ENCODE data around the gene ZFP91. TPM values are rescaled to one million over a fixed set of nuclear protein-coding genes. Genes with fewer than 3 reads are reported as not detected.

Gene ZFP91
- total RNA-seq, 4 donors from 2014 or later, result 49.8 to 63.7 (median 59.1) TPM

DNA sequence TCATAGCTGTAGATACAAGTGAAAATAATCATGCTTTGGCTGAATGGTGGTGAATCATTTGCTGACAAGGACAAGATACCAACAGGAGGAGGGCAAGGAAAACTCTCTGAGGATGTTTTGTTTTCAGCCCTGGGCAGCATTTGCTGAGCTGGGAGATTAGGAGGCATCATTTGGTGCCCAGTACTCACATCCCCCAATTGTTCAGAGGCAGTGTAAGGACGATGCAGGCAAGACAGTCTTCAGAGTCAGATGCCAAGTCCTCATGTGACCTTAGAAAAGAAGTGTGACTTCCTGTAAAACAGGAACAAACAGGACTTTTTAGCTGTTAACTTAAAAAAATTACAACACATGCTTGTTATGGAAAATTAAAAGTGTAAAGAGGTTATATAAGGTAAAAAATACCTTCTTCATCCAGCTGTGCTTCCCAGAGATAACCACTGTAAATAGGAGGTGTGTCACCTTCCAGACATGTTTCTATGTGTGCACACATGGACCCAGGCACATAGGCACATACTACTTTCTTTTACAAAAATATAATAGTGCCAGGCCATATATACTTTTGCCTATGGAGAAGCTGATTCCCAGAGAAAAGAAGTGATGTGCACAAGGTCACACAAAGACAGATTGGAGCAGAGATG is 61.6 kb downstream of the ZFP91 start:
- no peaks in the 10 kb centered on the region for H3K36me3 ChIP-seq
- H3K4me1 ChIP-seq, result peaks cover 6 to 31% of the 10 kb centered on the region in 2 donors
- no peak overlapping the region for H3K4me3 ChIP-seq (replicated peaks in 1 of 3)
- no peaks in the 10 kb centered on the region for H3K9me3 ChIP-seq
- peak overlapping the region in 1 of 3 donors; percentile 8 for H3K27ac ChIP-seq
- no peak for DNase-seq
- TF ChIP-seq, protein P1, sequence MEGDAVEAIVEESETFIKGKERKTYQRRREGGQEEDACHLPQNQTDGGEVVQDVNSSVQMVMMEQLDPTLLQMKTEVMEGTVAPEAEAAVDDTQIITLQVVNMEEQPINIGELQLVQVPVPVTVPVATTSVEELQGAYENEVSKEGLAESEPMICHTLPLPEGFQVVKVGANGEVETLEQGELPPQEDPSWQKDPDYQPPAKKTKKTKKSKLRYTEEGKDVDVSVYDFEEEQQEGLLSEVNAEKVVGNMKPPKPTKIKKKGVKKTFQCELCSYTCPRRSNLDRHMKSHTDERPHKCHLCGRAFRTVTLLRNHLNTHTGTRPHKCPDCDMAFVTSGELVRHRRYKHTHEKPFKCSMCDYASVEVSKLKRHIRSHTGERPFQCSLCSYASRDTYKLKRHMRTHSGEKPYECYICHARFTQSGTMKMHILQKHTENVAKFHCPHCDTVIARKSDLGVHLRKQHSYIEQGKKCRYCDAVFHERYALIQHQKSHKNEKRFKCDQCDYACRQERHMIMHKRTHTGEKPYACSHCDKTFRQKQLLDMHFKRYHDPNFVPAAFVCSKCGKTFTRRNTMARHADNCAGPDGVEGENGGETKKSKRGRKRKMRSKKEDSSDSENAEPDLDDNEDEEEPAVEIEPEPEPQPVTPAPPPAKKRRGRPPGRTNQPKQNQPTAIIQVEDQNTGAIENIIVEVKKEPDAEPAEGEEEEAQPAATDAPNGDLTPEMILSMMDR (IDR thresholded peaks at IDR 0.05), result no peak
- no peak for TF ChIP-seq POLR2A (IDR thresholded peaks at IDR 0.05)
- 26 to 32% methylated on average over 1 of the region's 1 CpG for WGBS, 2 donors
- intact Hi-C loops (cut with DNase I), result no loop called here
- H3K27me3 ChIP-seq, result no peaks in the 10 kb centered on the region

DNA sequence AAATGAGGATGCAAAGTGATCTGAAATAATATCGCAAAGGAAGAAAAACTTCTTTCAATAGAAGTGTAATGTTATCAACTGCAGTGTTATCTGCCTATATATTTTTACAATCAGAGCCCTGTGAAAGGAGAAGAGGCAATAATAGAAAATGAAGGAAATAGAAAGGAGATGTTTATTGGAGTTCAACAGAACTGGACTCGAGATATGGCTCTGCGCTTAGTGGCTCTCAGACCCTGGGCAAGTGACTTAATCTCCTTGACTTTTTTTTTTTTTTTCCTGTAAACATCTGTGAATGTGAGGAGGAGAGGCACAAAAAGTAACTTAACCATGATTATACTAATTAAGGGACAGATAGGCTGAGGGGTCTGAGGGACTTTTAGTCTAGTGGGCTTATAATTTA is 62.5 kb downstream of the ZFP91 start:
- Histone ChIP-seq H3K4me3 (replicated peaks in 1 of 3) (no peak overlapping the region), H3K9me3 (no peaks in the 10 kb centered on the region), H3K36me3 (no peaks in the 10 kb centered on the region), H3K4me1 (peaks cover 6 to 31% of the 10 kb centered on the region in 2 donors), H3K27ac (no peak overlapping the region), H3K27me3 (no peaks in the 10 kb centered on the region)
- intact Hi-C loops (cut with DNase I), result no loop called here
- TF ChIP-seq, protein P1 (IDR thresholded peaks at IDR 0.05), result no peak
- no peak for TF ChIP-seq POLR2A (IDR thresholded peaks at IDR 0.05)
- no peak for DNase-seq
- 84 to 86% methylated on average over 3 of the region's 3 CpGs for WGBS, 2 donors

DNA sequence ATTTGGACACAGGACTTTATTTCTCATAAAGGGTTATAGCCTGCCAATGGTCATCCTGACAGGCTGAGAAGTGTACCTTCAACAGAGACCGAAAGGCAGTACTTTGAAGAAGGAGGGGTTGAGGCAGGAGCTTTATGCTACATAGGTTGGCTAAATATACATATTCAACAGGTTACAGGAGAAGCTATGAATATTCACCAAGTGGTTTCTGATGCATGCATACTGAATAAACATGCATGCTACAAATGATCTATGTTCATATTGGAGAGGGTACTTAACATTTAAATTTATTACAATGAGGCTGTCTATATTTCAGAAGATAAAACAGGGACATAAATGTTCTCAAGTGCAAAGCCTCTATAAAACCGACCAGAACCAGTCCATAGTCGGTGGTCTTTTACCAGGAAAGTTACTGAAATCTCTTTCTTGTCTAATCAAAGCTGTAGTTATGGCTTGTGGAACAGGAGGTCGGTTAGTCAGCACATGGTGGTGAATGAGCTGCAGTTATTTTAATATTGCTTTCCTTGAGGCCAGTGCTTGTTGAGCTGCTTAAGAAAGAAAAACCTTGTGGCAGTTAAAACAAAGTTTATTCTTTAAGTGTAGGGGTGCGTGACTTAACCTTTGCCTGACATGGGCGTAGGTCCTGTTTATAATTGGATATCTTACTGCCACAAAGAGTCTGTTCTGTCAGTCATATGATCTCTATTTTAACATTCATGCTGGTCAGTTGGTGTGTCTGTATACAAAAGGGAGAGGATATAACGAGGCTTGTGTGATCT is 63.1 kb downstream of the ZFP91 start:
- no peak for DNase-seq
- no peaks in the 10 kb centered on the region for H3K27me3 ChIP-seq
- 39 to 52% methylated on average over 7 of the region's 7 CpGs for WGBS, 2 donors
- no peaks in the 10 kb centered on the region for H3K36me3 ChIP-seq
- H3K27ac ChIP-seq, result no peak overlapping the region
- TF ChIP-seq POLR2A (IDR thresholded peaks at IDR 0.05), result no peak
- TF ChIP-seq, protein P1 (IDR thresholded peaks at IDR 0.05), result no peak
- no peak overlapping the region for H3K4me3 ChIP-seq (replicated peaks in 1 of 3)
- H3K4me1 ChIP-seq, result peaks cover 6 to 31% of the 10 kb centered on the region in 2 donors
- intact Hi-C loops (cut with DNase I), result no loop called here
- H3K9me3 ChIP-seq, result no peaks in the 10 kb centered on the region

DNA sequence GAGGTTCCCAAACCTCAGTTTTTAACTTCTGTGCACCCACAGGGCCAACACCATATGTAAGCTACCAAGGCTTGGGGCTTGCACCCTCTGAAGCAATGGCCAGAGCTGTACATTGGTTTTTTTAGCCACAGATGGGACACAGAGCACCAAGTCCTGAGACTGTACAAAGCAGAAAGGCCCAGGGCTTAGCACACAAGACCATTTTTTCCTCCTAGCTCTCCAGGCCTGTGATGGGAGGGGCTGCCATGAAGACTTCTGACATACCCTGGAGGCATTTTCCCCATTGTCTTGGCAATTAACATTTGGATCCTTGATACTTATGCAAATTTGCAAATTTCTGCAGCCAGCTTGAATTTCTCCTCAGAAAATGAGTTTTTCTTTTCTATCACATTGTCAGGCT is 67.0 kb downstream of the ZFP91 start:
- intact Hi-C loops (cut with DNase I), result no loop called here
- Histone ChIP-seq H3K27me3 (no peaks in the 10 kb centered on the region), H3K4me1 (peaks cover 6 to 10% of the 10 kb centered on the region in 2 donors), H3K4me3 (replicated peaks in 1 of 3) (no peak overlapping the region), H3K9me3 (no peaks in the 10 kb centered on the region), H3K36me3 (no peaks in the 10 kb centered on the region), H3K27ac (no peak overlapping the region)
- no peak for DNase-seq
- TF ChIP-seq POLR2A (IDR thresholded peaks at IDR 0.05), result no peak
- TF ChIP-seq, protein P1 (IDR thresholded peaks at IDR 0.05), result no peak

DNA sequence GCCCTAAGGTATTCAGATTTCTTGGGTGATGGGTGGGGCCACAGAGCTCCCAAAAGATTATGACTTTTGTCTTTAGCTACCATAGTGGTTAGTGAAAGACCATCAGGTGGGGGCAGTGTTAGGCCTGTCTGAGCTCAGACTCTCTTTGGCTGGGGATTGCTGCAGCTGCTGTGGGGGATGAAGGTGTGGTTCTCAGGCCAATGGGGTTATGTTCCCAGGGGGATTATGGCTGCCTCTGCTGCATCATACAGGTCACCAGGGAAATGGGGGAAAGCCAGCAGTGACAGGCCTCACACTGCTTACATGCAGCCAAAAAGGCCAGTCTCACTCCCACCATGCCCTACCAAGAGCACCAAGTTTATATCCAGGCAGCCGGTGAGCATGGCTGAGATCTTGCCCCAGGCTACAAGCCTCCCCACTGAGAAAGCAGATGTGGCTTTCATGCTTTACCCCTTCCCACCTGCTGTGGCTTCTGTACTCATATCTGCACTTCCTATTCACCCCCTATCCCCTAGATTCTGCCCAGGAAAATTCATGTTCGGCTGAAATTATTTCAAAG is 68.4 kb downstream of the ZFP91 start:
- no peak for DNase-seq
- Histone ChIP-seq H3K4me1 (no peaks in the 10 kb centered on the region), H3K4me3 (replicated peaks in 1 of 3) (no peak overlapping the region), H3K36me3 (no peaks in the 10 kb centered on the region), H3K27ac (no peak overlapping the region), H3K27me3 (no peaks in the 10 kb centered on the region), H3K9me3 (no peaks in the 10 kb centered on the region)
- 90 to 96% methylated on average over 2 of the region's 2 CpGs for WGBS, 2 donors
- intact Hi-C loops (cut with DNase I), result no loop called here
- TF ChIP-seq, protein P1 (IDR thresholded peaks at IDR 0.05), result no peak
- no peak for TF ChIP-seq POLR2A (IDR thresholded peaks at IDR 0.05)

Data from thyroid gland (tissue), 4 donors.